ENCODE measurements around the gene CMIP.

CMIP gene

DNA sequence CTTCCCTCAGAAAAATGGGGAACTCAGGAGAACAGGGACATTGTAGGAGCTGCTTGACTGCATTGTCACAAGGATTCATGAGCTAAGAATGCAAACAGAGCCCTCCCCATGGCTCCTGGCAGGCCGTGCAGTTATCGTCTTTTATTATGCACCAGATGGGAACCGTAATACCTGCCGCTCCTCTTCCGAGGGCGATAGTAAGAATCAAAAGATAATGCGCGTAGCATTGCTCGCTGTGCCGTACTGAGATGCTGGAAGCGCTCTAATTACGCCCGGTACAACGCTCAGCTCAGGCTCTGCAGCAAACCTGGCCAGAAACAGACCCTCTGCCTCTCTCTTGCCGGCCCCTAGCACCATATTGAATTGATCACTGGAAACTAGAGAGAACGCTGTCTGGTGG is 247.4 kb downstream of the CMIP start:
- TF ChIP-seq EZH2 (IDR thresholded peaks at IDR 0.05; ENCODE audit: borderline replicate concordance, low read depth, low read length, severe bottlenecking) = no peak
- TF ChIP-seq, protein P1, sequence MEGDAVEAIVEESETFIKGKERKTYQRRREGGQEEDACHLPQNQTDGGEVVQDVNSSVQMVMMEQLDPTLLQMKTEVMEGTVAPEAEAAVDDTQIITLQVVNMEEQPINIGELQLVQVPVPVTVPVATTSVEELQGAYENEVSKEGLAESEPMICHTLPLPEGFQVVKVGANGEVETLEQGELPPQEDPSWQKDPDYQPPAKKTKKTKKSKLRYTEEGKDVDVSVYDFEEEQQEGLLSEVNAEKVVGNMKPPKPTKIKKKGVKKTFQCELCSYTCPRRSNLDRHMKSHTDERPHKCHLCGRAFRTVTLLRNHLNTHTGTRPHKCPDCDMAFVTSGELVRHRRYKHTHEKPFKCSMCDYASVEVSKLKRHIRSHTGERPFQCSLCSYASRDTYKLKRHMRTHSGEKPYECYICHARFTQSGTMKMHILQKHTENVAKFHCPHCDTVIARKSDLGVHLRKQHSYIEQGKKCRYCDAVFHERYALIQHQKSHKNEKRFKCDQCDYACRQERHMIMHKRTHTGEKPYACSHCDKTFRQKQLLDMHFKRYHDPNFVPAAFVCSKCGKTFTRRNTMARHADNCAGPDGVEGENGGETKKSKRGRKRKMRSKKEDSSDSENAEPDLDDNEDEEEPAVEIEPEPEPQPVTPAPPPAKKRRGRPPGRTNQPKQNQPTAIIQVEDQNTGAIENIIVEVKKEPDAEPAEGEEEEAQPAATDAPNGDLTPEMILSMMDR (IDR thresholded peaks at IDR 0.05; ENCODE audit: borderline replicate concordance, extremely low read depth, low read length, poor library complexity, severe bottlenecking) = no peak
- Histone ChIP-seq H3K27me3 (ENCODE audit: insufficient read depth, low read length, poor library complexity) (no peaks in the 10 kb centered on the region), H3K27ac (ENCODE audit: low read length) (no peak overlapping the region), H2AFZ (ENCODE audit: low read depth, low read length) (no peak overlapping the region), H3K4me1 (ENCODE audit: insufficient read depth, low read length) (no peaks in the 10 kb centered on the region), H3K36me3 (ENCODE audit: insufficient read depth, low read length) (peaks cover 77% of the 10 kb centered on the region), H3K4me3 (ENCODE audit: low read depth in 1 of 2, low read length in 2 of 2) (no peak overlapping the region), H3K9ac (ENCODE audit: low read depth, low read length) (no peak overlapping the region), H3K4me2 (ENCODE audit: insufficient read depth, low read length) (no peak overlapping the region), H4K20me1 (ENCODE audit: insufficient read depth, low read length) (peaks cover 11% of the 10 kb centered on the region), H3K79me2 (ENCODE audit: insufficient read depth, low read length) (no peaks in the 10 kb centered on the region), H3K9me3 (ENCODE audit: insufficient read depth, low read length, severe bottlenecking) (no peaks in the 10 kb centered on the region)
- DNase-seq = no peak
- ATAC-seq (ENCODE audit: insufficient read depth, low read depth) = no peak

DNA sequence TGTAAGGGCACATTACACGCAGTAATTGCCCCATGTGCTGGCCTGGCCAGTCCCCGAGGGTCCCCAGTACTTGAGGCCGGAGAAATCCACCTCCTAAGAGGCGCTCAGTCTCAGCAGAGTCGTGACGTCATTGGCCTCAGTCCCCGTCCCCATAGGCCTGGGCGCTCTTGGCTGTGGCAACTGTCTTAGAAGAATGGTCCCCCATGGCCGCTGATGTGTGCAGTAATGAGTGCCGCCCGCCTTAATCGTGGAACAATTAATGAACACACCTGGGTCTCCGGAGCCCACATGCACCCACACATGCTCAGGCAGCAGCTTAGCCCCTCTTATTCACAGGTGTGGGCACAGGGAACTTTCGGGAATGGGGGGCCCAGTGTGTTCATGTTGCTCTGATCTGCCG is 248.0 kb downstream of the CMIP start:
- H3K4me3 ChIP-seq (ENCODE audit: low read depth in 1 of 2, low read length in 2 of 2) = no peak overlapping the region
- no peak overlapping the region for H3K4me2 ChIP-seq (ENCODE audit: insufficient read depth, low read length)
- H4K20me1 ChIP-seq (ENCODE audit: insufficient read depth, low read length) = peaks cover 13% of the 10 kb centered on the region
- peaks cover 77% of the 10 kb centered on the region for H3K36me3 ChIP-seq (ENCODE audit: insufficient read depth, low read length)
- H3K9me3 ChIP-seq (ENCODE audit: insufficient read depth, low read length, severe bottlenecking) = no peaks in the 10 kb centered on the region
- DNase-seq (no peak), ATAC-seq (ENCODE audit: insufficient read depth, low read depth) (no peak)
- H3K79me2 ChIP-seq (ENCODE audit: insufficient read depth, low read length) = no peaks in the 10 kb centered on the region
- no peak overlapping the region for H3K27ac ChIP-seq (ENCODE audit: low read length)
- H3K9ac ChIP-seq (ENCODE audit: low read depth, low read length) = no peak overlapping the region
- TF ChIP-seq, protein P1 (IDR thresholded peaks at IDR 0.05; ENCODE audit: borderline replicate concordance, extremely low read depth, low read length, poor library complexity, severe bottlenecking) = no peak
- no peak for TF ChIP-seq EZH2 (IDR thresholded peaks at IDR 0.05; ENCODE audit: borderline replicate concordance, low read depth, low read length, severe bottlenecking)
- no peaks in the 10 kb centered on the region for H3K4me1 ChIP-seq (ENCODE audit: insufficient read depth, low read length)
- H3K27me3 ChIP-seq (ENCODE audit: insufficient read depth, low read length, poor library complexity) = no peaks in the 10 kb centered on the region
- no peak overlapping the region for H2AFZ ChIP-seq (ENCODE audit: low read depth, low read length)

DNA sequence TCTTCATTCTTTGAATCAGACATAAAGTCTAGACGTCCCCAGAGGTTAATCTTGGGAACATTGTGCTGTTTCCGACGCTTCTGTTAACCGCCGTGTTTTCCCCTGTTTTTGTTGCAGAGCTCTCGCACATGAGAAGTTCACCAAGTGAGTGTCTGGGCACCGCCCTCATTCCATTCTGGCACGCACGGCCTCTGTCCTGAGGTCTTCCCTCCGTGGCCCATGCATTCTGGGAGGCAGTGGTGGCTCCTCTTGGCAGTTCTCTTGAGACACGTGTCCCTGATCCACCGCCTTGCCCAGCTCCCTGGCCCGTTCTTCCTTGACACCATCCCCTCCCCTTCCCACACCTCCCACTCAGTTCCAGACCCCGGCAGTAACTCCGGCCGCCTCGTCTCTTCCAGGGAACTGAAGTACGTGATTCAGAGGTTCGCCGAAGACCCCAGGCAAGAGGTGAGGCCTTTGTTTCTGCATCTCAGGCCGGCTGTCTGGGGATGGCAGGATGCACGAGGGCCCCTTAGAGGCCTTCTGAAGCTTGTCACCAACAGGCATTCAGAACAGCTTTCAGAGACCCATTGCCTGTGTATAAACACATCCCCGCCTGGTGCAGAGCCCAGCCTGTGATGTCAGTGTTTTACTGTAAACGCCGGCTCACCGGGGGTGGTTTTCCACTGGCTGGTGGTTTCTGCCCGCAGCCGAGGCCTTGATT is 248.6 kb downstream of the CMIP start:
- no peak overlapping the region for H3K4me3 ChIP-seq (ENCODE audit: low read depth in 1 of 2, low read length in 2 of 2)
- peaks cover 77% of the 10 kb centered on the region for H3K36me3 ChIP-seq (ENCODE audit: insufficient read depth, low read length)
- no peak for ATAC-seq (ENCODE audit: insufficient read depth, low read depth)
- H3K27ac ChIP-seq (ENCODE audit: low read length) = no peak overlapping the region
- H4K20me1 ChIP-seq (ENCODE audit: insufficient read depth, low read length) = peaks cover 13% of the 10 kb centered on the region
- no peaks in the 10 kb centered on the region for H3K9me3 ChIP-seq (ENCODE audit: insufficient read depth, low read length, severe bottlenecking)
- TF ChIP-seq, protein P1 (IDR thresholded peaks at IDR 0.05; ENCODE audit: borderline replicate concordance, extremely low read depth, low read length, poor library complexity, severe bottlenecking) = no peak
- no peak for TF ChIP-seq EZH2 (IDR thresholded peaks at IDR 0.05; ENCODE audit: borderline replicate concordance, low read depth, low read length, severe bottlenecking)
- H3K27me3 ChIP-seq (ENCODE audit: insufficient read depth, low read length, poor library complexity) = no peaks in the 10 kb centered on the region
- H3K4me2 ChIP-seq (ENCODE audit: insufficient read depth, low read length) = no peak overlapping the region
- H2AFZ ChIP-seq (ENCODE audit: low read depth, low read length) = no peak overlapping the region
- no peak overlapping the region for H3K9ac ChIP-seq (ENCODE audit: low read depth, low read length)
- H3K79me2 ChIP-seq (ENCODE audit: insufficient read depth, low read length) = no peaks in the 10 kb centered on the region
- H3K4me1 ChIP-seq (ENCODE audit: insufficient read depth, low read length) = no peaks in the 10 kb centered on the region
- DNase-seq = no peak
